Gastrocnemius medialis (tissue), 4 donors: ENCODE measurements around the gene SAMD11. TPM values are rescaled to one million over a fixed set of nuclear protein-coding genes. Genes with fewer than 3 reads are reported as not detected.
A peak's percentile ranks its signal among the peaks of the same experiment; 100 is the strongest.

Source experiments
- ATAC-seq, 2 donors: fragments of 150-250 bp; one replicate each; pipeline ENCODE4 v1.9.1; 2016
- DNase-seq, 2 donors: peaks; one replicate each; pipeline ENCODE4 v3.0.0-alpha.2; 2019
- H3K27ac ChIP-seq, 4 donors: fragments of 200-600 bp; sonication (generic); 1 replicate in 1 of 4; 2 replicates in 3 of 4; pipeline ENCODE4 v1.5.1; 2016 to 2018; ENCODE audit warnings: mild to moderate bottlenecking in 2 of 4, moderate library complexity in 1 of 4
- H3K27me3 ChIP-seq, 3 donors: fragments of 200-600 bp; sonication (generic) in 2 of 3; 1 replicate in 1 of 3; 2 replicates in 2 of 3; pipeline versions ENCODE4 v1.5.1 to v1.6.0; 2016 to 2019; ENCODE audit warnings: mild to moderate bottlenecking in 1 of 3, moderate library complexity in 1 of 3
- H3K36me3 ChIP-seq, 2 donors: fragments of 200-600 bp; sonication (generic) in 1 of 2; one replicate each; pipeline ENCODE4 v1.5.1; 2017 to 2018
- H3K4me1 ChIP-seq, 2 donors: fragments of 200-600 bp; sonication (generic) in 1 of 2; one replicate each; pipeline ENCODE4 v1.5.1; 2016 to 2017; ENCODE audit warnings: mild to moderate bottlenecking in 2 of 2
- H3K4me3 ChIP-seq, 4 donors: fragments of 200-600 bp; sonication (generic) in 3 of 4; 1 replicate in 1 of 4; 2 replicates in 3 of 4; pipeline ENCODE4 v1.5.1; 2016 to 2019; ENCODE audit warnings: mild to moderate bottlenecking in 2 of 4
- H3K9me3 ChIP-seq, 3 donors: fragments of 200-600 bp; sonication (generic) in 2 of 3; 1 replicate in 1 of 3; 2 replicates in 2 of 3; pipeline ENCODE4 v1.5.1; 2016 to 2019
- POLR2A ChIP-seq, 2 donors: fragments of 450-650 bp; IDR thresholded peaks; one replicate each; pipeline ENCODE4 v1.6.1; 2017; ENCODE audit warnings: antibody characterized with exemption in 2 of 2, mild to moderate bottlenecking in 2 of 2, moderate library complexity in 2 of 2
- in situ Hi-C, 4 donors: fragments of 200-750 bp; cut with MboI; loops; one replicate each; pipeline versions ENCODE4 v1.15.0 to v1.8.0; 2017; ENCODE audit warnings: low sequenced_read_pairs in 4 of 4
- intact Hi-C: fragments of 100-400 bp; cut with DNase I; formaldehyde crosslinking; loops from one replicate; pipeline ENCODE4 v1.15.1; 2023; ENCODE audit warnings: low total_unique reads
- total RNA-seq, 4 donors: library from RNA; depleted of rRNA; stranded (reverse); fragments of >200 nt; gene quantifications; one replicate each; pipeline versions ENCODE4 v1.1.0 to v1.2.3, GENCODE V29; 2016
- TF ChIP-seq, protein P1 (sequence below), 5 experiments: fragments of 450-650 bp in 3 of 5; fragments of 200-600 bp in 2 of 5; sonication (generic) in 2 of 5; IDR thresholded peaks in 4 of 5; conservative IDR thresholded peaks in 1 of 5; 1 replicate in 4 of 5; 2 replicates in 1 of 5; pipeline ENCODE4 v1.5.1; 2016 to 2019; ENCODE audit warnings: antibody characterized with exemption in 5 of 5, mild to moderate bottlenecking in 3 of 5, moderate library complexity in 3 of 5

Gene SAMD11
- total RNA-seq, 4 donors from 2014 or later = 0.17 to 0.38 TPM; not detected in 2

DNA sequence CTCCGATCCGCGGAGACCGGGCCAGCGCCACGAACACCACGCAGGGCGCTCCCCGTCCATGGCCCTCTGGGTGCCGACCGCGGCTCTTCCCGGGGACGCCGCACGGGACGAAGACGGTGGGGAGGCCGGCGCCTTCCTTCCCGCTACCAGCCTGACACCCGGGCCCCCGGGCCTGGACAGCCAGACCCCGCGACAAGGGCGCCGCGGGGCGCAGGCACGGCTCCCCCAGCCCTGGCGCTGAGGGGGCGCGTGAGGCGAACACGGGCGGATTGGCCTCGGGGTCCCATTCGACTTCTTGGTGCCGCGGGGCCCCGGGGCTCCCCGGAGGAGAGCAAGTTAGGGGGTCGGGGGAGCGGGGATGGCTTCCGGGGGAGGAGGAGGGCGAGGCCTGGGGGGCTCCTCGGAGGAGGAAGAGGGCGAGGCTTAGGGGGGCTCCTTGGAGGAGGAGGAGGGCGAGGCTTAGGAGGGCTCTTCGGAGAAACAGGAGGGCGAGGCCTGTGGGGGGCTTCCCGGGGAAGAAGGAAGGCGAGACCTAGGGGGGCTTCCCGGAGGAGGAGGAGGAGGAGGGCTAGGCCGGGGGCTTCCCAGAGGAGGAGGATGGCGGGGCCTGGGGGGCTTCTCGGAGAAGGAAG, 36.1 kb downstream of the SAMD11 start:
- intact Hi-C loops (loop anchor here (5.0 to 10.0 kb wide), 2 partner anchors 53 to 355 kb away; no protein-coding TSS in a partner anchor), in situ Hi-C loops (no loop called here)
- peak overlapping the region; percentile 60 to 93 (median 88) for H3K4me3 ChIP-seq
- no peak for DNase-seq
- H3K4me1 ChIP-seq = peaks cover 13 to 24% of the 10 kb centered on the region in 2 donors
- H3K27me3 ChIP-seq = no peaks in the 10 kb centered on the region
- peak; percentile 11 to 34 for ATAC-seq
- no peak for TF ChIP-seq POLR2A (IDR thresholded peaks at IDR 0.05)
- TF ChIP-seq, protein P1, sequence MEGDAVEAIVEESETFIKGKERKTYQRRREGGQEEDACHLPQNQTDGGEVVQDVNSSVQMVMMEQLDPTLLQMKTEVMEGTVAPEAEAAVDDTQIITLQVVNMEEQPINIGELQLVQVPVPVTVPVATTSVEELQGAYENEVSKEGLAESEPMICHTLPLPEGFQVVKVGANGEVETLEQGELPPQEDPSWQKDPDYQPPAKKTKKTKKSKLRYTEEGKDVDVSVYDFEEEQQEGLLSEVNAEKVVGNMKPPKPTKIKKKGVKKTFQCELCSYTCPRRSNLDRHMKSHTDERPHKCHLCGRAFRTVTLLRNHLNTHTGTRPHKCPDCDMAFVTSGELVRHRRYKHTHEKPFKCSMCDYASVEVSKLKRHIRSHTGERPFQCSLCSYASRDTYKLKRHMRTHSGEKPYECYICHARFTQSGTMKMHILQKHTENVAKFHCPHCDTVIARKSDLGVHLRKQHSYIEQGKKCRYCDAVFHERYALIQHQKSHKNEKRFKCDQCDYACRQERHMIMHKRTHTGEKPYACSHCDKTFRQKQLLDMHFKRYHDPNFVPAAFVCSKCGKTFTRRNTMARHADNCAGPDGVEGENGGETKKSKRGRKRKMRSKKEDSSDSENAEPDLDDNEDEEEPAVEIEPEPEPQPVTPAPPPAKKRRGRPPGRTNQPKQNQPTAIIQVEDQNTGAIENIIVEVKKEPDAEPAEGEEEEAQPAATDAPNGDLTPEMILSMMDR (IDR thresholded peaks at IDR 0.05 in 4 of 5, conservative IDR thresholded peaks at IDR 0.05 in 1 of 5) = no peak
- peaks cover 0 to 25% of the 10 kb centered on the region in 2 donors for H3K36me3 ChIP-seq
- peak overlapping the region in 1 of 4 donors; percentile 43 for H3K27ac ChIP-seq
- no peaks in the 10 kb centered on the region for H3K9me3 ChIP-seq

DNA sequence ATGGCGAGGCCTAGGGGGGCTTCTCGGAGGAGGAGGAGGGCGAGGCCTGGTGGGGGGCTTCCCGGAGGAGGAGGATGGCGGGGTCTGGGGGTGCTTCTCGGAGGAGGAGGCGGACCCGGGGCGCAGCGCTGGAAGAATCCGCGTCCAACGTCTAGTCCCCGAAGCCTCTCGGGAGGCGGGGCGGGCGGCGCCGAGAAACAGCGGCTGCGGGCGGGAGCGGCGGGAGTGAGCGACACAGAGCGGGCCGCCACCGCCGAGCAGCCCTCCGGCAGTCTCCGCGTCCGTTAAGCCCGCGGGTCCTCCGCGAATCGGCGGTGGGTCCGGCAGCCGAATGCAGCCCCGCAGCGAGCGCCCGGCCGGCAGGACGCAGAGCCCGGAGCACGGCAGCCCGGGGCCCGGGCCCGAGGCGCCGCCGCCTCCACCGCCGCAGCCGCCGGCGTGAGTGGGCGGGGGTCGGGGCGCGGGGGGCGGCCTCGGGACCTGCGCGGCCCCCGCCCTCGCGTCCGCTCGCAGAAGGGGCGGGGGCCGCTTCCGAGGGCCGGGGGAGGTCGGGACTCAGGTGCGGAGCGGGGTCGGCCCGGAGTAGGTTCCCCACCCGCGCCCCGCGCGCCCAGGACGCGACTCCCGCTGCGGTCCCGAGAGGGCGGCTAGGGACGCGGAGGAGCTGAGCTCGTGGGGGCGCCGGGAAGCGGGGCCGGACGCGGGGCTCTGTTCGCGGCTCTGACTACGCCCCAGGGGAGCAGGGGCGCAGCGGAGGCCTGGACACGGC, 36.8 kb downstream of the SAMD11 start, which contains the start of gene KLHL17:
Gene KLHL17 (plus strand): TSS at position 222 of the 769 bp plus-strand sequence. CDS start 110 bp downstream, at position 332.
- peaks cover 0 to 18% of the 10 kb centered on the region in 2 donors for H3K36me3 ChIP-seq
- DNase-seq (peak; percentile 46 to 62), ATAC-seq (peak; percentile 45 to 55)
- in situ Hi-C loops (no loop called here), intact Hi-C loops (loop anchor here (5.0 kb wide), 1 partner anchor 53 kb away; no protein-coding TSS in a partner anchor)
- peaks cover 13 to 24% of the 10 kb centered on the region in 2 donors for H3K4me1 ChIP-seq
- H3K27ac ChIP-seq = peak within 1 kb of the TSS in 1 of 4 donors; percentile 43
- TF ChIP-seq, protein P1 (IDR thresholded peaks at IDR 0.05 in 4 of 5, conservative IDR thresholded peaks at IDR 0.05 in 1 of 5) = no peak
- no peak for TF ChIP-seq POLR2A (IDR thresholded peaks at IDR 0.05)
- H3K4me3 ChIP-seq = peak within 1 kb of the TSS; percentile 60 to 93 (median 88)
- H3K27me3 ChIP-seq = peaks cover 0 to under 1% (median 0%) of the 10 kb centered on the region in 3 donors
- H3K9me3 ChIP-seq = no peaks in the 10 kb centered on the region

DNA sequence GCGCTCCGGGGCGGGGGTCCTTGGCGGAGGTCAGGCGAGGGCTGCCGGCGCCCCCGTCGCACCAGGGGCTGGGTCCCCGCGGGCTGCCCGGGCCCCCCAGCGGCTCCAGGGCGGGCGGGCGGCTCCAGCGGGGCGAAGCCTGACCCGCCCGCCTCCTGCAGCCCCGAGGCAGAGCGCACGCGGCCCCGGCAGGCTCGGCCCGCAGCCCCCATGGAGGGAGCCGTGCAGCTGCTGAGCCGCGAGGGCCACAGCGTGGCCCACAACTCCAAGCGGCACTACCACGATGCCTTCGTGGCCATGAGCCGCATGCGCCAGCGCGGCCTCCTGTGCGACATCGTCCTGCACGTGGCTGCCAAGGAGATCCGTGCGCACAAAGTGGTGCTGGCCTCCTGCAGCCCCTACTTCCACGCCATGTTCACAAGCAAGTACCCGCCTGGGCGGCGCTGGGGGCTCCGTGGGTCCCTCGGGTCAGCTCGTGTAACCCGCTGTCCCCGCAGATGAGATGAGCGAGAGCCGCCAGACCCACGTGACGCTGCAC, 37.5 kb downstream of the SAMD11 start:
- intact Hi-C loops (loop anchor here (5.0 kb wide), 1 partner anchor 54 kb away; no protein-coding TSS in a partner anchor), in situ Hi-C loops (no loop called here)
- H3K4me1 ChIP-seq = peaks cover 15 to 26% of the 10 kb centered on the region in 2 donors
- H3K36me3 ChIP-seq = peaks cover 0 to 12% of the 10 kb centered on the region in 2 donors
- ATAC-seq (no peak), DNase-seq (no peak)
- TF ChIP-seq POLR2A (IDR thresholded peaks at IDR 0.05) = no peak
- TF ChIP-seq, protein P1 (IDR thresholded peaks at IDR 0.05 in 4 of 5, conservative IDR thresholded peaks at IDR 0.05 in 1 of 5) = no peak
- H3K27me3 ChIP-seq = peaks cover 0 to 7% (median 0%) of the 10 kb centered on the region in 3 donors
- no peak overlapping the region for H3K27ac ChIP-seq
- H3K4me3 ChIP-seq = peak overlapping the region; percentile 60 to 93 (median 88)
- H3K9me3 ChIP-seq = no peaks in the 10 kb centered on the region

DNA sequence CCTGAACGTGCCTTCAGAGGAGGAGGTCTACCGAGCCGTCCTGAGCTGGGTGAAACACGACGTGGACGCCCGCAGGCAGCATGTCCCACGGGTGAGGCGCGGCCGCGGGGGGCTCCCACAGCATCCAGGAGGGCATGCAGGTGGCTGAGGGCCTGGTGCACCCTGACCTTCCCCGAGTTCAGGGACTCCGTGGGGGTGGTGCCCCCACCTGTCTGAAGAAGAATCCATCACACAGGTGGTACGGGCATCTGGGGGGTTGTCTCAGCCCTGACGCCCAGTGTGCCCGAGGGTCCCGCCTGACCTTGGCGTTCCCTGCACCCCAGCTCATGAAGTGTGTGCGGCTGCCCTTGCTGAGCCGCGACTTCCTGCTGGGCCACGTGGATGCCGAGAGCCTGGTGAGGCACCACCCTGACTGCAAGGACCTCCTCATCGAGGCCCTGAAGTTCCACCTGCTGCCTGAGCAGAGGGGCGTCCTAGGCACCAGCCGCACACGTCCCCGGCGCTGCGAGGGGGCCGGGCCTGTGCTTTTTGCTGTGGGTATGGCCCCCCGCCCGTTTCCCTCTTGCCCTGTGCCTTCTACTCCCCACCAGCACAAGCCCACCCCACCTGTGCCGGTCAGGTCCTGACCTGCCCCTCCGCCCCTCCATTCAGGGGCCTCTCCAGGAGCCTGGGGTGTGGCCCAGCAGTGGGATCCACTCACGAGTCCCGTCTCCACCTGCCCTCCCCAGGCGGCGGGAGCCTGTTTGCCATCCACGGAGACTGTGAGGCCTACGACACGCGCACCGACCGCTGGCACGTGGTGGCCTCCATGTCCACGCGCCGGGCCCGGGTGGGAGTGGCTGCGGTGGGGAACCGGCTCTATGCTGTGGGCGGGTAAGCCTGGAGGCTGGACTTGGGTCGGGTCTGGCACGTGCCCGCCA, 38.9 kb downstream of the SAMD11 start:
- TF ChIP-seq POLR2A (IDR thresholded peaks at IDR 0.05) = no peak
- TF ChIP-seq, protein P1 (IDR thresholded peaks at IDR 0.05 in 4 of 5, conservative IDR thresholded peaks at IDR 0.05 in 1 of 5) = no peak
- Histone ChIP-seq H3K9me3 (no peaks in the 10 kb centered on the region), H3K27ac (no peak overlapping the region), H3K36me3 (peaks cover 0 to 2% of the 10 kb centered on the region in 2 donors), H3K4me3 (no peak overlapping the region), H3K4me1 (peaks cover 14 to 26% of the 10 kb centered on the region in 2 donors), H3K27me3 (peaks cover 0 to 17% (median 0%) of the 10 kb centered on the region in 3 donors)
- in situ Hi-C loops = no loop called here
- no peak for ATAC-seq
- intact Hi-C loops = loop anchor here (5.0 kb wide), 1 partner anchor 55 kb away; no protein-coding TSS in a partner anchor
- DNase-seq = peak in 1 of 2 donors; percentile 14
